ENCODE measurements around the gene SYNC. TPM values are rescaled to one million over a fixed set of nuclear protein-coding genes. Genes with fewer than 3 reads are reported as not detected.
"Not testable (repeated sequence)": the region's sequence is repeated elsewhere in the genome, so short reads cannot be mapped to it uniquely, and the experiment has no call there.

Gene SYNC
- total and polyA plus RNA-seq, 5 donors = 14.1 to 33.6 (median 20.2) TPM

- Histone ChIP-seq H3K4me3 (ENCODE audit: low read length) (no peak overlapping the region), H3K9me3 (ENCODE audit: control insufficient read depth, low read length) (no peaks in the 10 kb centered on the region), H3K4me1 (ENCODE audit: control insufficient read depth, insufficient read depth, low read length) (peaks cover 8% of the 10 kb centered on the region), H3K27ac (ENCODE audit: low read length) (no peak overlapping the region), H3K27me3 (ENCODE audit: control insufficient read depth, insufficient read depth) (no peaks in the 10 kb centered on the region)
- intact Hi-C loops (cut with DNase I) = no loop called here
- DNase-seq (no peak), ATAC-seq (no peak)
- WGBS = 95% methylated on average over 2 of the region's 2 CpGs
These were observed 16.2 kb downstream of the SYNC start for GRCh38 chr1:32686387-32686786.

GRCh38 chr1:32685498-32685897, 17.1 kb downstream of the SYNC start:
- Histone ChIP-seq H3K4me1 (ENCODE audit: control insufficient read depth, insufficient read depth, low read length) (peaks cover 9% of the 10 kb centered on the region), H3K27ac (ENCODE audit: low read length) (peak overlapping the region; percentile 67), H3K9me3 (ENCODE audit: control insufficient read depth, low read length) (no peaks in the 10 kb centered on the region), H3K4me3 (ENCODE audit: low read length) (no peak overlapping the region), H3K27me3 (ENCODE audit: control insufficient read depth, insufficient read depth) (no peaks in the 10 kb centered on the region)
- DNase-seq (no peak), ATAC-seq (no peak)
- 63% methylated on average over 2 of the region's 2 CpGs for WGBS
- intact Hi-C loops (cut with DNase I) = no loop called here

GRCh38 chr1:32684167-32684811, 18.3 kb downstream of the SYNC start:
- Histone ChIP-seq H3K9me3 (ENCODE audit: control insufficient read depth, low read length) (no peaks in the 10 kb centered on the region), H3K4me1 (ENCODE audit: control insufficient read depth, insufficient read depth, low read length) (peaks cover 9% of the 10 kb centered on the region), H3K27me3 (ENCODE audit: control insufficient read depth, insufficient read depth) (no peaks in the 10 kb centered on the region), H3K27ac (ENCODE audit: low read length) (no peak overlapping the region), H3K4me3 (ENCODE audit: low read length) (no peak overlapping the region)
- 34% methylated on average over 2 of the region's 2 CpGs for WGBS
- DNase-seq (peak in 2 of 3 donors; percentile 54 to 77), ATAC-seq (peak; percentile 66 to 72)
- intact Hi-C loops (cut with DNase I) = no loop called here

- WGBS = 79% methylated on average over 3 of the region's 3 CpGs
- no peak for ATAC-seq
- Histone ChIP-seq H3K4me3 (ENCODE audit: low read length) (no peak overlapping the region), H3K9me3 (ENCODE audit: control insufficient read depth, low read length) (no peaks in the 10 kb centered on the region), H3K27me3 (ENCODE audit: control insufficient read depth, insufficient read depth) (no peaks in the 10 kb centered on the region), H3K27ac (ENCODE audit: low read length) (no peak overlapping the region), H3K4me1 (ENCODE audit: control insufficient read depth, insufficient read depth, low read length) (peaks cover 9% of the 10 kb centered on the region)
- no peak for DNase-seq
- intact Hi-C loops (cut with DNase I) = no loop called here
These were observed 19.2 kb downstream of the SYNC start for GRCh38 chr1:32683397-32683796.

GRCh38 chr1:32681999-32682398, 20.6 kb downstream of the SYNC start:
- H3K27ac ChIP-seq (ENCODE audit: low read length) = no peak overlapping the region
- H3K9me3 ChIP-seq (ENCODE audit: control insufficient read depth, low read length) = no peaks in the 10 kb centered on the region
- peaks cover 9% of the 10 kb centered on the region for H3K4me1 ChIP-seq (ENCODE audit: control insufficient read depth, insufficient read depth, low read length)
- 71% methylated on average over 3 of the region's 3 CpGs for WGBS
- intact Hi-C loops (cut with DNase I) = no loop called here
- H3K27me3 ChIP-seq (ENCODE audit: control insufficient read depth, insufficient read depth) = no peaks in the 10 kb centered on the region
- no peak overlapping the region for H3K4me3 ChIP-seq (ENCODE audit: low read length)
- ATAC-seq (no peak), DNase-seq (no peak)

GRCh38 chr1:32681509-32681908, 21.1 kb downstream of the SYNC start:
- H3K4me1 ChIP-seq (ENCODE audit: control insufficient read depth, insufficient read depth, low read length) = peaks cover 9% of the 10 kb centered on the region
- ATAC-seq (peak; percentile 21 to 68), DNase-seq (no peak)
- intact Hi-C loops (cut with DNase I) = no loop called here
- H3K9me3 ChIP-seq (ENCODE audit: control insufficient read depth, low read length) = no peaks in the 10 kb centered on the region
- H3K27ac ChIP-seq (ENCODE audit: low read length) = peak overlapping the region; percentile 37
- H3K4me3 ChIP-seq (ENCODE audit: low read length) = no peak overlapping the region
- 23% methylated on average over 2 of the region's 2 CpGs for WGBS
- no peaks in the 10 kb centered on the region for H3K27me3 ChIP-seq (ENCODE audit: control insufficient read depth, insufficient read depth)

GRCh38 chr1:32680642-32681041, 21.9 kb downstream of the SYNC start:
- ATAC-seq (no peak), DNase-seq (no peak)
- no peaks in the 10 kb centered on the region for H3K27me3 ChIP-seq (ENCODE audit: control insufficient read depth, insufficient read depth)
- H3K9me3 ChIP-seq (ENCODE audit: control insufficient read depth, low read length) = no peaks in the 10 kb centered on the region
- H3K4me1 ChIP-seq (ENCODE audit: control insufficient read depth, insufficient read depth, low read length) = peaks cover 9% of the 10 kb centered on the region
- H3K4me3 ChIP-seq (ENCODE audit: low read length) = no peak overlapping the region
- no peak overlapping the region for H3K27ac ChIP-seq (ENCODE audit: low read length)
- intact Hi-C loops (cut with DNase I) = no loop called here
- 82% methylated on average over 1 of the region's 1 CpG for WGBS

- H3K27me3 ChIP-seq (ENCODE audit: control insufficient read depth, insufficient read depth); H3K4me1 ChIP-seq (ENCODE audit: control insufficient read depth, insufficient read depth, low read length); ATAC-seq; DNase-seq; H3K4me3 ChIP-seq (ENCODE audit: low read length); H3K9me3 ChIP-seq (ENCODE audit: control insufficient read depth, low read length); intact Hi-C loops (cut with DNase I); H3K27ac ChIP-seq (ENCODE audit: low read length): not testable (repeated sequence)
- 80% methylated on average over 4 of the region's 4 CpGs for WGBS
These were observed 22.6 kb downstream of the SYNC start for GRCh38 chr1:32679993-32680392.

- no peak overlapping the region for H3K27ac ChIP-seq (ENCODE audit: low read length)
- H3K4me3 ChIP-seq (ENCODE audit: low read length) = no peak overlapping the region
- ATAC-seq = no peak
- no peaks in the 10 kb centered on the region for H3K9me3 ChIP-seq (ENCODE audit: control insufficient read depth, low read length)
- H3K27me3 ChIP-seq (ENCODE audit: control insufficient read depth, insufficient read depth) = no peaks in the 10 kb centered on the region
- intact Hi-C loops (cut with DNase I) = no loop called here
- 39% methylated on average over 3 of the region's 3 CpGs for WGBS
- DNase-seq = no peak
- peaks cover 3% of the 10 kb centered on the region for H3K4me1 ChIP-seq (ENCODE audit: control insufficient read depth, insufficient read depth, low read length)
These were observed 25.6 kb downstream of the SYNC start for GRCh38 chr1:32676945-32677344.

GRCh38 chr1:32668716-32669115, 33.9 kb downstream of the SYNC start:
- H3K27me3 ChIP-seq (ENCODE audit: control insufficient read depth, insufficient read depth); DNase-seq; H3K27ac ChIP-seq (ENCODE audit: low read length); intact Hi-C loops (cut with DNase I); H3K4me1 ChIP-seq (ENCODE audit: control insufficient read depth, insufficient read depth, low read length); H3K4me3 ChIP-seq (ENCODE audit: low read length); ATAC-seq; H3K9me3 ChIP-seq (ENCODE audit: control insufficient read depth, low read length): not testable (repeated sequence)
- WGBS = 94% methylated on average over 5 of the region's 5 CpGs

GRCh38 chr1:32666901-32667566, 35.5 kb downstream of the SYNC start:
- no peaks in the 10 kb centered on the region for H3K9me3 ChIP-seq (ENCODE audit: control insufficient read depth, low read length)
- DNase-seq (no peak), ATAC-seq (no peak)
- intact Hi-C loops (cut with DNase I) = no loop called here
- H3K27me3 ChIP-seq (ENCODE audit: control insufficient read depth, insufficient read depth) = no peaks in the 10 kb centered on the region
- H3K4me1 ChIP-seq (ENCODE audit: control insufficient read depth, insufficient read depth, low read length) = no peaks in the 10 kb centered on the region
- no peak overlapping the region for H3K27ac ChIP-seq (ENCODE audit: low read length)
- WGBS = 82% methylated on average over 12 of the region's 12 CpGs
- H3K4me3 ChIP-seq (ENCODE audit: low read length) = no peak overlapping the region
